MM.1S (cell line): ENCODE data around the gene SMURF1.

Source experiments
- DNase-seq: peaks from one replicate; pipeline ENCODE4 v3.0.0-alpha.2; 2015
- H2AFZ ChIP-seq: fragments of 300-600 bp; sonication (generic); 2 replicates; pipeline ENCODE4 v1.6.0; 2016; ENCODE audit warnings: antibody characterized with exemption, low read length
- H3F3A ChIP-seq: fragments of 300-600 bp; sonication (generic); 2 replicates; pipeline ENCODE4 v1.6.1; 2016; ENCODE audit warnings: mild to moderate bottlenecking, antibody characterized with exemption, low read length, moderate library complexity, mixed read lengths; ENCODE audit not compliant: insufficient read depth
- H3K27ac ChIP-seq: fragments of 300-600 bp; sonication (generic); 2 replicates; pipeline ENCODE4 v1.5.1; 2016; ENCODE audit warnings: mild to moderate bottlenecking, low read length
- H3K27me3 ChIP-seq: fragments of 300-600 bp; sonication (generic); replicated peaks from 2 replicates; pipeline ENCODE4 v1.6.0; 2016; ENCODE audit warnings: low read length; ENCODE audit not compliant: insufficient read depth
- H3K36me3 ChIP-seq: fragments of 300-600 bp; sonication (generic); replicated peaks from 2 replicates; pipeline ENCODE4 v1.6.1; 2016; ENCODE audit warnings: mild to moderate bottlenecking, low read length, mixed read lengths; ENCODE audit not compliant: insufficient read depth
- H3K4me1 ChIP-seq: fragments of 300-600 bp; sonication (generic); 2 replicates; pipeline ENCODE4 v1.6.1; 2016; ENCODE audit warnings: low read length, mixed read lengths
- H3K4me2 ChIP-seq: fragments of 300-600 bp; sonication (generic); 2 replicates; pipeline ENCODE4 v1.6.0; 2016; ENCODE audit warnings: low read depth, low read length
- H3K4me3 ChIP-seq: fragments of 300-600 bp; sonication (generic); 2 replicates; pipeline ENCODE4 v1.5.1; 2016; ENCODE audit warnings: low read length, mixed read lengths
- H3K79me2 ChIP-seq: fragments of 300-600 bp; sonication (generic); 2 replicates; pipeline ENCODE4 v1.6.1; 2016; ENCODE audit warnings: mixed run types, low read length, mixed read lengths
- H3K9ac ChIP-seq: fragments of 300-600 bp; sonication (generic); 2 replicates; pipeline ENCODE4 v1.6.1; 2016; ENCODE audit warnings: low read length, mixed read lengths
- H3K9me2 ChIP-seq: fragments of 300-600 bp; sonication (generic); replicated peaks from 2 replicates; pipeline ENCODE4 v1.6.1; 2016; ENCODE audit warnings: mild to moderate bottlenecking, low read length, mixed read lengths; ENCODE audit not compliant: insufficient read depth
- H3K9me3 ChIP-seq: fragments of 300-600 bp; sonication (generic); replicated peaks from 2 replicates; pipeline ENCODE4 v1.6.1; 2016; ENCODE audit warnings: mild to moderate bottlenecking, low read length, mixed read lengths; ENCODE audit not compliant: insufficient read depth
- H4K20me1 ChIP-seq: fragments of 300-600 bp; sonication (generic); 2 replicates; pipeline ENCODE4 v1.6.1; 2016; ENCODE audit warnings: mild to moderate bottlenecking, low read length, moderate library complexity, mixed read lengths; ENCODE audit not compliant: insufficient read depth
- EZH2 ChIP-seq: fragments of 300-600 bp; sonication (generic); optimal IDR thresholded peaks from 2 replicates; pipeline ENCODE3; 2017; ENCODE audit warnings: low read depth, mild to moderate bottlenecking, antibody characterized with exemption, low read length, mixed read lengths
- EZH2phosphoT487 ChIP-seq: fragments of 300-600 bp; sonication (generic); IDR thresholded peaks from 2 replicates; pipeline ENCODE4 v1.6.1; 2018; ENCODE audit warnings: antibody characterized with exemption, low read length
- TF ChIP-seq, protein P1 (sequence below): fragments of 300-600 bp; sonication (generic); IDR thresholded peaks from 2 replicates; pipeline ENCODE4 v1.5.1; 2016; ENCODE audit warnings: antibody characterized with exemption, low read length, mixed read lengths

SMURF1 gene

DNA sequence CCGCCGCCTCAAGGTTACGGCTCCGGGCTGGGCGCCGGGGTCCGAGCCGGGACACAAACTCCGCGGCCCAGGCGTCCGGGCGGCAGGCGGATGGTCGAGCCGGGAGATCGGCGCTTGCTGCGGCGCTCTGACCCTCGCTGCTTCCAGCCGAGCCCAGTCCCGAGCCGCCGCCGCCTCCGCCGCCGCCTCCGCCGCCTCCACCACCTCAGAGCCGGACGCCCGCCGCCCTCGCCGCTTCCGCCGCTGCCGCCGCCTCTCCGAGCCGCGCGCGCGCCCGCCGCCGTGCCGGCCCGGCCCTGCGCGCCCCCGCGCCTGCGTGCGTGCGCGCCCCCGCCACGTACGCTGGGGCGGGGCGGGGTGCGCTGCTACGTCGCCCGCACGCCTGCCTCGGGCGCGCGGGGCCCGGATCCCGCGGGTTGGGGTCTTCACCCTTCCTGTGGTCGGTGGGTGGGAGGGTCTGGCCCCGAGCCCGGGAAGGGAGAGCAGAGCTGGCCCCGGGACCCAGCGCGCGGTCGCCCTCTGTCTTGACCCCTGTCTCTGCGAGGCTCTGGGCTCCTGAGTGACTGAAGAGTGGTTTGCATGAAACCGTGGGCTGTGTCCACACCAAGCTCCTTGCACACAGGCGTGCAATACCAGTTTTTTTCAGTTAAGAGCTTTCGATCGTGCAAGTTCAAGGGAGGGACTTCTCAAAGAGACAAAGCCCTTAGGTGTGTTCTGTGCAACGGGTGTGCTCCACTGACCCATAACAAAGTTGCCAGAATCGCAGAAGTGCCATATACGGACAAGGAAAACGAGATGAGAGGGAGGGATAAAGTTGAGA lies at the start of gene SMURF1:
SMURF1 (minus strand) TSS at position 256 of the 820 bp plus-strand sequence. CDS start 328 bp downstream, outside the sequence.
- H3K27ac ChIP-seq: peak within 1 kb of the TSS; percentile 18; the same call in 1 of the 2 replicates
- no peak for TF ChIP-seq EZH2
- TF ChIP-seq EZH2phosphoT487: no peak
- TF ChIP-seq, protein P1, sequence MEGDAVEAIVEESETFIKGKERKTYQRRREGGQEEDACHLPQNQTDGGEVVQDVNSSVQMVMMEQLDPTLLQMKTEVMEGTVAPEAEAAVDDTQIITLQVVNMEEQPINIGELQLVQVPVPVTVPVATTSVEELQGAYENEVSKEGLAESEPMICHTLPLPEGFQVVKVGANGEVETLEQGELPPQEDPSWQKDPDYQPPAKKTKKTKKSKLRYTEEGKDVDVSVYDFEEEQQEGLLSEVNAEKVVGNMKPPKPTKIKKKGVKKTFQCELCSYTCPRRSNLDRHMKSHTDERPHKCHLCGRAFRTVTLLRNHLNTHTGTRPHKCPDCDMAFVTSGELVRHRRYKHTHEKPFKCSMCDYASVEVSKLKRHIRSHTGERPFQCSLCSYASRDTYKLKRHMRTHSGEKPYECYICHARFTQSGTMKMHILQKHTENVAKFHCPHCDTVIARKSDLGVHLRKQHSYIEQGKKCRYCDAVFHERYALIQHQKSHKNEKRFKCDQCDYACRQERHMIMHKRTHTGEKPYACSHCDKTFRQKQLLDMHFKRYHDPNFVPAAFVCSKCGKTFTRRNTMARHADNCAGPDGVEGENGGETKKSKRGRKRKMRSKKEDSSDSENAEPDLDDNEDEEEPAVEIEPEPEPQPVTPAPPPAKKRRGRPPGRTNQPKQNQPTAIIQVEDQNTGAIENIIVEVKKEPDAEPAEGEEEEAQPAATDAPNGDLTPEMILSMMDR: no peak
- peak within 1 kb of the TSS; percentile 82 for H3K9ac ChIP-seq
- H3K79me2 ChIP-seq: peaks cover 38% of the 10 kb centered on the region
- peak within 1 kb of the TSS; percentile 98 for H3K4me2 ChIP-seq
- peak within 1 kb of the TSS; percentile 100 for H2AFZ ChIP-seq
- no peaks in the 10 kb centered on the region for H3K27me3 ChIP-seq
- H3K4me3 ChIP-seq: peak within 1 kb of the TSS; percentile 90
- no peaks in the 10 kb centered on the region for H3K9me3 ChIP-seq
- H3K4me1 ChIP-seq: 0 out of 2 replicates have a peak, but pooled peaks cover 3% of the 10 kb centered on the region
- peak; percentile 81 for DNase-seq
- no peaks in the 10 kb centered on the region for H3F3A ChIP-seq
- no peaks in the 10 kb centered on the region for H3K9me2 ChIP-seq
- no peaks in the 10 kb centered on the region for H3K36me3 ChIP-seq
- H4K20me1 ChIP-seq: no peaks in the 10 kb centered on the region

DNA sequence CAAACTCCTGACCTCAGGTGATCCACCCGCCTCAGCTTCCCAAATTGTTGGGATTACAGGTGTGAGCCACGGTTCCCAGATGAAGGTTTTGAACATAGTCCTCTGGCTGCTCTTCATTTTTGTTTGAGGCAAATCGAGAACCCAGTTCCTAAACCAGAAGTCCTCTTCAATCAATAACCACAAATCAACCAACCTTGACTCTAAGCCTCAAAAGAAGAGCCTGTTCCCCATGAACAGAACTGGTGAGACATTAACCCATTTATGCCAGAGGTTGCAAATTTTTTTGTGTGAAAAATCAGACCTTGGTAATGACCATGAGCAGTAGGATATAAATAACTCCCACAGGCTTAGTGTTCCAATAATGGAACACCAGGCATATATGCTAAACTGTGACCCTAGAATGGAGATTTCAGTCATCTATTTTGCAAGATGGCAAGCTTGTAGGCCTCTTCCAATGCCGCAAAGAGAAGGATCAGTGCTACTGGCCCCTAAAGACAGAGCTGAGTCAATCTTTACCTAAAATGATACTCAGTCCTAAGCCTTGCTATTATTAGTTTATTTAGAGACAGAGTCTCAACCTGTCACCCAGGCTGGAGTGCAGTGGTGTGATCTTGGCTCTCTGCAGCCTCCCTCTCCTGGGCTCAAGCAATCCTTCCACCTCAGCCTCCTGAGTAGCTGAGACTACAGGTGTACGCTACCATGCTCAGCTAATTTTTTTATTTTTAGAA lies 48.1 kb upstream of the SMURF1 start:
- H3K4me3 ChIP-seq: no peak overlapping the region
- no peak for TF ChIP-seq EZH2phosphoT487
- TF ChIP-seq, protein P1: no peak
- TF ChIP-seq EZH2: no peak
- no peaks in the 10 kb centered on the region for H3K9me2 ChIP-seq
- H3F3A ChIP-seq: no peaks in the 10 kb centered on the region
- H3K9ac ChIP-seq: no peak overlapping the region
- DNase-seq: no peak
- H4K20me1 ChIP-seq: no peaks in the 10 kb centered on the region
- no peak overlapping the region for H2AFZ ChIP-seq
- H3K27ac ChIP-seq: no peak overlapping the region
- no peaks in the 10 kb centered on the region for H3K36me3 ChIP-seq
- H3K4me2 ChIP-seq: no peak overlapping the region
- H3K27me3 ChIP-seq: no peaks in the 10 kb centered on the region
- no peaks in the 10 kb centered on the region for H3K9me3 ChIP-seq
- H3K4me1 ChIP-seq: no peaks in the 10 kb centered on the region
- no peaks in the 10 kb centered on the region for H3K79me2 ChIP-seq

DNA sequence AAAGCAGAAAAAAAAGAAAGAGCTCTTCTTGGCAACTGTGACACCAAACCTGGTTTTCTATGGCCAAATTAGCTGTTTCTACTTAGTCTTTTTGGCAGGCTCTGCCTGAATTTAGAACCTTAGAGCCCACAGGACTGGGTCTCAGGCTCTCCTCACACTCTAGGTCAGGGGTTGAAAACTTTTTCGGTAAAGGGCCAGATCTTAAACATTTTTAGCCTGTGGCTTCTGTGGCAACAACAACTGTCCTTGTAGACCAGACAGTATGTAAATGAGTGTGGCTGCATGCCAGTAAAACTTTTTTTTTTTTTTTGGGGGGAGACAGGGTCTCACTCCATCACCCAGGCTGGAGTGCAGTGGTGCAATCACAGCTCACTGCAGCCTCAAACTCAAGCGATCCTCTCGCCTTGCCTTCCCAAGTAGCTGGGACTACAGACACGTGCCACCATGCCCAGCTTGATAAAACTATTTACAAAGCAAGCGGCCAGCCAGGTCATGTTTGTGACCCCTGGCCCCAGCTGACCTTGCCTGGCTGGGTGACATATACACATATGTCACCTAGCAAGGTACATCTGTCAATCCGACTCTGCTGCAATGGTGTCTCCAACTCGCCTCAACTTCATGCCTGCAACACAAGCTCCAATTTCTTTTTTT lies 46.6 kb upstream of the SMURF1 start:
- Histone ChIP-seq H3K79me2 (no peaks in the 10 kb centered on the region), H3K9ac (no peak overlapping the region), H3K4me3 (no peak overlapping the region), H3K9me2 (no peaks in the 10 kb centered on the region), H3K9me3 (no peaks in the 10 kb centered on the region), H3K4me2 (no peak overlapping the region), H4K20me1 (no peaks in the 10 kb centered on the region), H3K36me3 (no peaks in the 10 kb centered on the region), H3K4me1 (no peaks in the 10 kb centered on the region), H3F3A (no peaks in the 10 kb centered on the region), H3K27ac (no peak overlapping the region), H2AFZ (no peak overlapping the region), H3K27me3 (no peaks in the 10 kb centered on the region)
- TF ChIP-seq, protein P1: no peak
- TF ChIP-seq EZH2phosphoT487 (no peak), EZH2 (no peak)
- no peak for DNase-seq
